OCI-LY1 (cell line): Measurements from ENCODE around the gene SEZ6.

ENCODE experiments used
- H2AFZ ChIP-seq: fragments of 200-600 bp; sonication (generic), shearing (Covaris generic); 2 replicates; pipeline ENCODE4 v1.6.0; 2014; ENCODE audit warnings: antibody characterized with exemption, mild to moderate bottlenecking, low read length
- H3F3A ChIP-seq: fragments of 200-600 bp; sonication (generic), shearing (Covaris generic); 2 replicates; pipeline ENCODE4 v1.6.0; 2014; ENCODE audit warnings: mild to moderate bottlenecking, antibody characterized with exemption, low read length, moderate library complexity; ENCODE audit not compliant: insufficient read depth
- H3K27ac ChIP-seq: fragments of 200-600 bp; sonication (generic); 2 replicates; pipeline ENCODE4 v1.5.1; 2014; ENCODE audit warnings: low read length, mixed run types, mild to moderate bottlenecking, low read depth; ENCODE audit not compliant: poor library complexity, severe bottlenecking
- H3K27me3 ChIP-seq: fragments of 200-600 bp; sonication (generic); 2 replicates; pipeline ENCODE4 v1.6.0; 2014; ENCODE audit warnings: antibody characterized with exemption, mild to moderate bottlenecking, low read length, moderate library complexity; ENCODE audit not compliant: insufficient read depth
- H3K36me3 ChIP-seq: fragments of 200-600 bp; sonication (generic); 2 replicates; pipeline ENCODE4 v1.6.1; 2014; ENCODE audit warnings: mild to moderate bottlenecking, antibody characterized with exemption, low read length, moderate library complexity, mixed read lengths; ENCODE audit not compliant: insufficient read depth
- H3K4me1 ChIP-seq: fragments of 200-600 bp; sonication (generic); 2 replicates; pipeline ENCODE4 v1.5.1; 2014; ENCODE audit warnings: mild to moderate bottlenecking, low read length, moderate library complexity; ENCODE audit not compliant: insufficient read depth, severe bottlenecking
- H3K4me2 ChIP-seq: fragments of 200-600 bp; sonication (generic), shearing (Covaris generic); 2 replicates; pipeline ENCODE4 v1.6.1; 2014; ENCODE audit warnings: low read length
- H3K4me3 ChIP-seq: fragments of 200-600 bp; sonication (generic); 2 replicates; pipeline ENCODE4 v1.5.1; 2014; ENCODE audit warnings: low read length, low read depth, mild to moderate bottlenecking, mixed read lengths; ENCODE audit not compliant: poor library complexity, severe bottlenecking
- H3K79me2 ChIP-seq: fragments of 200-600 bp; shearing (Covaris generic); 2 replicates; pipeline ENCODE4 v1.6.1; 2016; ENCODE audit warnings: mixed run types, low read length, mixed read lengths; ENCODE audit not compliant: insufficient read depth
- H3K9ac ChIP-seq: fragments of 200-600 bp; sonication (generic), shearing (Covaris generic); 2 replicates; pipeline ENCODE4 v1.6.1; 2014; ENCODE audit warnings: mild to moderate bottlenecking, low read length, mixed read lengths
- H3K9me2 ChIP-seq: fragments of 200-600 bp; sonication (generic), shearing (Covaris generic); 2 replicates; pipeline ENCODE4 v1.6.1; 2014; ENCODE audit warnings: low read depth, mild to moderate bottlenecking, low read length, mixed read lengths
- H3K9me3 ChIP-seq: fragments of 200-600 bp; shearing (Covaris generic); 2 replicates; pipeline ENCODE4 v1.6.1; 2014; ENCODE audit warnings: low read length, mixed read lengths
- H4K20me1 ChIP-seq: fragments of 200-600 bp; sonication (generic), shearing (Covaris generic); 2 replicates; pipeline ENCODE4 v1.6.0; 2016; ENCODE audit warnings: mild to moderate bottlenecking, low read length; ENCODE audit not compliant: insufficient read depth
- CTCF ChIP-seq: fragments of 200-600 bp; sonication (generic), shearing (Covaris generic); IDR thresholded peaks from 2 replicates; pipeline ENCODE4 v1.5.1; 2017; ENCODE audit warnings: mild to moderate bottlenecking, antibody characterized with exemption, low read length, moderate library complexity, mixed read lengths
- EZH2 ChIP-seq: fragments of 200-600 bp; sonication (generic), shearing (Covaris generic); IDR thresholded peaks from 2 replicates; pipeline ENCODE4 v1.8.0; 2017; ENCODE audit warnings: borderline replicate concordance, mixed run types, mild to moderate bottlenecking, antibody characterized with exemption, low read length, moderate library complexity, mixed read lengths

Gene SEZ6

GRCh38 chr17:29002811-29003210 is 3.0 kb downstream of the SEZ6 start:
- Histone ChIP-seq H3K4me2 (no peak overlapping the region), H3K4me3 (no peak overlapping the region), H3K79me2 (no peaks in the 10 kb centered on the region), H3K9me3 (no peaks in the 10 kb centered on the region), H3K27ac (no peak overlapping the region), H3K36me3 (no peaks in the 10 kb centered on the region), H3K9me2 (no peaks in the 10 kb centered on the region), H3F3A (no peaks in the 10 kb centered on the region), H2AFZ (no peak overlapping the region), H3K27me3 (no peaks in the 10 kb centered on the region; the same call in 1 of the 2 replicates), H3K4me1 (no peaks in the 10 kb centered on the region), H3K9ac (no peak overlapping the region), H4K20me1 (no peaks in the 10 kb centered on the region)
- TF ChIP-seq EZH2, result no peak
- no peak for TF ChIP-seq CTCF

DNA sequence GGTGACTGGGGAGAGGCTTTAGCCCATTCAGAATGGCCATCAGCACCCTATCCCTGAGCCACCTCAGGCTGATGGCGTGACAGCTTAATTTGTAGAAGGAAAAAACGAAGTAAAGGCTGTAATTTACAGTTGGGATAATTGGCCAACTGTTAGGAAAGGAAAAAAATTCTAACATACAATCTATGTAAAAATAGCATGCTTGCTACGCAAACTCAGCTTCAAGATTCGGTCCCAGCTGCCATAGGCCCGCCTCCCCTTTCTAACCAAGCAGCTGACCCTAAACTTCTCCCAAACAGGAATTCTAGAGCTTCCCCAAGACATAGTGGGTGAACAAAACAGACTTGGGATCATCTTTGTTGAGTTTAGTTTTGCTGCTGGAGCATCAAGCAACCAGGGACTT is 4.9 kb downstream of the SEZ6 start:
- no peaks in the 10 kb centered on the region for H3K36me3 ChIP-seq
- no peaks in the 10 kb centered on the region for H3K9me2 ChIP-seq
- no peak overlapping the region for H2AFZ ChIP-seq
- no peak overlapping the region for H3K9ac ChIP-seq
- H3K9me3 ChIP-seq, result no peaks in the 10 kb centered on the region
- no peaks in the 10 kb centered on the region for H3F3A ChIP-seq
- H4K20me1 ChIP-seq, result no peaks in the 10 kb centered on the region
- no peaks in the 10 kb centered on the region; the same call in 1 of the 2 replicates for H3K27me3 ChIP-seq
- no peak overlapping the region for H3K4me3 ChIP-seq
- H3K27ac ChIP-seq, result no peak overlapping the region
- no peak overlapping the region for H3K4me2 ChIP-seq
- TF ChIP-seq CTCF, result no peak
- TF ChIP-seq EZH2, result no peak
- H3K79me2 ChIP-seq, result no peaks in the 10 kb centered on the region
- no peaks in the 10 kb centered on the region for H3K4me1 ChIP-seq

- Histone ChIP-seq H3K36me3 (no peaks in the 10 kb centered on the region), H3F3A (no peaks in the 10 kb centered on the region), H3K27me3 (no peaks in the 10 kb centered on the region; the same call in 1 of the 2 replicates), H3K4me1 (no peaks in the 10 kb centered on the region), H3K4me2 (no peak overlapping the region), H3K79me2 (no peaks in the 10 kb centered on the region), H3K9me3 (no peaks in the 10 kb centered on the region), H2AFZ (no peak overlapping the region), H3K9ac (no peak overlapping the region), H3K4me3 (no peak overlapping the region), H4K20me1 (no peaks in the 10 kb centered on the region), H3K27ac (no peak overlapping the region), H3K9me2 (no peaks in the 10 kb centered on the region)
- TF ChIP-seq CTCF (no peak), EZH2 (no peak)
Observed at GRCh38 chr17:28999206-28999605, 6.6 kb downstream of the SEZ6 start.
